Mesenchymal stem cell (in vitro differentiated cells and primary cell): ENCODE measurements around the gene PHKA1.

Source experiments
- DNase-seq: peaks from one replicate; pipeline ENCODE4 v3.0.0-alpha.2; 2013
- H2AFZ ChIP-seq: one replicate; pipeline ENCODE4 v1.6.1; 2013; ENCODE audit warnings: low read depth, mild to moderate bottlenecking, control low read depth, inconsistent platforms, low read length, moderate library complexity
- H2AK5ac ChIP-seq: 2 replicates; pipeline ENCODE4 v1.6.1; 2013; ENCODE audit warnings: low read length, moderate library complexity, mild to moderate bottlenecking, inconsistent platforms; ENCODE audit not compliant: severe bottlenecking
- H2BK120ac ChIP-seq: one replicate; pipeline ENCODE4 v1.6.1; 2013; ENCODE audit warnings: low read depth, mild to moderate bottlenecking, inconsistent platforms, low read length, moderate library complexity
- H2BK12ac ChIP-seq, 2 experiments: one replicate each; pipeline ENCODE4 v1.6.1; 2013; ENCODE audit warnings: inconsistent platforms in 2 of 2, low read length in 2 of 2, mild to moderate bottlenecking in 2 of 2, moderate library complexity in 2 of 2, control low read depth in 1 of 2
- H2BK15ac ChIP-seq: one replicate; pipeline ENCODE4 v1.6.1; 2013; ENCODE audit warnings: mild to moderate bottlenecking, low read depth, inconsistent platforms; ENCODE audit not compliant: poor library complexity, severe bottlenecking
- H2BK5ac ChIP-seq: 2 replicates; pipeline ENCODE4 v1.6.1; 2013; ENCODE audit warnings: low read depth, mild to moderate bottlenecking, low read length, control low read depth, inconsistent platforms; ENCODE audit not compliant: poor library complexity, severe bottlenecking
- H3K14ac ChIP-seq, 2 experiments: one replicate each; pipeline ENCODE4 v1.6.1; 2013; ENCODE audit warnings: inconsistent platforms in 2 of 2, low read length in 2 of 2, control low read depth in 1 of 2, mild to moderate bottlenecking in 1 of 2, moderate library complexity in 1 of 2
- H3K18ac ChIP-seq, 2 experiments: one replicate each; pipeline ENCODE4 v1.6.1; 2013; ENCODE audit warnings: inconsistent platforms in 2 of 2, low read length in 2 of 2, control low read depth in 1 of 2, low read depth in 1 of 2, mild to moderate bottlenecking in 1 of 2
- H3K23ac ChIP-seq, 2 experiments: one replicate each; pipeline ENCODE4 v1.6.1; 2013; ENCODE audit warnings: inconsistent platforms in 2 of 2, low read length in 2 of 2, mild to moderate bottlenecking in 2 of 2, moderate library complexity in 2 of 2, control low read depth in 1 of 2
- H3K27ac ChIP-seq: 2 replicates; pipeline ENCODE4 v1.5.1; 2013; ENCODE audit warnings: mild to moderate bottlenecking, moderate library complexity, low read length, control low read depth, inconsistent platforms; ENCODE audit not compliant: poor library complexity, severe bottlenecking
- H3K27me3 ChIP-seq, 2 experiments: 2 replicates each; pipeline versions ENCODE4 v1.6.1 to v1.7.0; 2013; ENCODE audit warnings: low read length in 2 of 2, mild to moderate bottlenecking in 2 of 2, moderate library complexity in 2 of 2, control low read depth in 1 of 2, inconsistent platforms in 1 of 2; ENCODE audit not compliant: control insufficient read depth in 1 of 2, insufficient read depth in 1 of 2
- H3K36me3 ChIP-seq, 2 experiments: 2 replicates each; pipeline versions ENCODE4 v1.6.1 to v1.7.0; 2013; ENCODE audit warnings: low read length in 2 of 2, control low read depth in 1 of 2, inconsistent platforms in 1 of 2, low read depth in 1 of 2, mild to moderate bottlenecking in 1 of 2; ENCODE audit not compliant: insufficient read depth in 2 of 2, control insufficient read depth in 1 of 2
- H3K4ac ChIP-seq, 2 experiments: one replicate each; pipeline ENCODE4 v1.6.1; 2013; ENCODE audit warnings: inconsistent platforms in 2 of 2, low read length in 2 of 2, mild to moderate bottlenecking in 2 of 2, moderate library complexity in 2 of 2, control low read depth in 1 of 2, low read depth in 1 of 2
- H3K4me1 ChIP-seq: 2 replicates; pipeline ENCODE4 v1.6.1; 2013; ENCODE audit warnings: low read depth, low read length, control low read depth; ENCODE audit not compliant: control insufficient read depth, insufficient read depth
- H3K4me2 ChIP-seq: 2 replicates; pipeline ENCODE4 v1.6.1; 2013; ENCODE audit warnings: low read length, mild to moderate bottlenecking, inconsistent platforms; ENCODE audit not compliant: poor library complexity, severe bottlenecking
- H3K4me3 ChIP-seq, 2 experiments: 2 replicates each; pipeline versions ENCODE4 v1.5.1 to v1.7.0; 2013; ENCODE audit warnings: low read length in 2 of 2, mild to moderate bottlenecking in 2 of 2, control low read depth in 1 of 2, low read depth in 1 of 2; ENCODE audit not compliant: insufficient read depth in 1 of 2
- H3K79me1 ChIP-seq: replicated peaks from 2 replicates; pipeline ENCODE4 v1.6.1; 2013; ENCODE audit warnings: mild to moderate bottlenecking, control low read depth, low read length, inconsistent platforms; ENCODE audit not compliant: poor library complexity, severe bottlenecking
- H3K9ac ChIP-seq: 2 replicates; pipeline ENCODE4 v1.7.0; 2013; ENCODE audit warnings: mild to moderate bottlenecking, low read length, moderate library complexity
- H3K9me3 ChIP-seq: 2 replicates; pipeline ENCODE4 v1.7.0; 2013; ENCODE audit warnings: mild to moderate bottlenecking, low read length; ENCODE audit not compliant: control insufficient read depth
- H4K8ac ChIP-seq: one replicate; pipeline ENCODE4 v1.6.1; 2013; ENCODE audit warnings: inconsistent platforms, mild to moderate bottlenecking, low read length, moderate library complexity
- H4K91ac ChIP-seq: one replicate; pipeline ENCODE4 v1.6.1; 2013; ENCODE audit warnings: mild to moderate bottlenecking, low read length, inconsistent platforms
- WGBS: methylation state at CpG from one replicate; pipeline ENCODE4 v1.1.7; 2013; ENCODE audit warnings: mixed read lengths; 5-methylcytosine and 5-hydroxymethylcytosine counted together

Gene PHKA1

DNA sequence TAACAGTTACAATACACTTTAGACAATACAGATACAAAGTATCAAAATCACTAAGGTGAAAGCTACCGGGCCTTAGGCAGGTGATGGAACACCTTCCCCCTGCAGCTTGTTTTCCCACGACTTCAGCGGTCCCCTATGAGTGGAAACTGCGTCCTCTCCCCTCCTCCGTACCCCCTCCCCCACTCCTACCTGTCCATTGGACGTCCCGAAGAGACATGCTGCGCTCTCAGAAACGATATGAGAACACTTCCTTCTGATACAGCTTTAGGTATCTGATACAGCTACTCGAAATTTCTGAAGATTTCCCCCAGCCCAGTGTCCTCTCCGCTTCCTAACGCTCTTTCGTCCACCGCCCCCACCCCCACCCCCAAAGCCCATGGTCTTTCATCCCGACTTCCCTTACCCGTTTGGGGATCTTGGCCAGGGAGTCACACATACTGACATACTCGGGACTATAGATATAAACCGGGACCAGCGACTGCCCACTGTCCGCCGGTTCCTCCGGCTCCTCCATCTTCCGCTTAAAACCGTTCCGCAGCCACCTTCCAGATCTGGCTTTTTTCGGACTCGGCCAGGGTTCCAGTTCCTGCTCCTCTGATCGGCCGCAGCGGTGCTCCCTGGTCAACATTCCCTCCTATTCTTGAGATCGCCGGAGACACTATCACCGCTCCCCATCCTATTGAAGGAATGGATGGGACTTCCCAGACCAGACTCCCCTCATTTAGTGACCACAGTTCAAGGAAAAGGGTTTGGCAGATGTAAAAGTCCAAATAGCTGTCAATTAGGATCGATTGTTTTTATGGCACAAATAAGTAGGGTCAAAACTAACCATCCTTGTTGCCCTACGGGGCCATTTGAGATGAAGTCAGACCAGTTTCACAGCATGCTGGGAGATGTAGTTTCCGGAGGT, 141.6 kb downstream of the PHKA1 start, which contains the start of gene HDAC8:
TSS of gene HDAC8 (minus strand) at position 596 of the 910 bp plus-strand sequence. CDS start at position 514, 82 bp downstream.
- no peak within 1 kb of the TSS for H2AK5ac ChIP-seq
- no peak within 1 kb of the TSS for H2BK12ac ChIP-seq
- no peaks in the 10 kb centered on the region for H3K4me1 ChIP-seq
- no peaks in the 10 kb centered on the region for H3K9me3 ChIP-seq
- H3K4ac ChIP-seq: peak within 1 kb of the TSS in 1 of 2 experiments; percentile 11
- H3K27me3 ChIP-seq: peaks cover 0 to 17% of the 10 kb centered on the region in 2 experiments
- H2BK5ac ChIP-seq: peak within 1 kb of the TSS; percentile 14
- WGBS: under 1% methylated on average over 33 of the region's 36 CpGs
- H3K27ac ChIP-seq: peak within 1 kb of the TSS; percentile 63
- H3K36me3 ChIP-seq: peaks cover 0 to 11% of the 10 kb centered on the region in 2 experiments
- no peak within 1 kb of the TSS for H3K14ac ChIP-seq
- H2AFZ ChIP-seq: no peak within 1 kb of the TSS
- peak within 1 kb of the TSS; percentile 50 for H3K4me2 ChIP-seq
- no peak within 1 kb of the TSS for H4K91ac ChIP-seq
- no peak within 1 kb of the TSS for H2BK15ac ChIP-seq
- H3K23ac ChIP-seq: no peak within 1 kb of the TSS
- H3K18ac ChIP-seq: peak within 1 kb of the TSS; percentile 64 to 75
- no peak within 1 kb of the TSS for H2BK120ac ChIP-seq
- H3K9ac ChIP-seq: peak within 1 kb of the TSS; percentile 90
- H4K8ac ChIP-seq: peak within 1 kb of the TSS; percentile 80
- peak; percentile 85 for DNase-seq
- peak within 1 kb of the TSS; percentile 69 to 78 for H3K4me3 ChIP-seq
- peaks cover 2% of the 10 kb centered on the region for H3K79me1 ChIP-seq

DNA sequence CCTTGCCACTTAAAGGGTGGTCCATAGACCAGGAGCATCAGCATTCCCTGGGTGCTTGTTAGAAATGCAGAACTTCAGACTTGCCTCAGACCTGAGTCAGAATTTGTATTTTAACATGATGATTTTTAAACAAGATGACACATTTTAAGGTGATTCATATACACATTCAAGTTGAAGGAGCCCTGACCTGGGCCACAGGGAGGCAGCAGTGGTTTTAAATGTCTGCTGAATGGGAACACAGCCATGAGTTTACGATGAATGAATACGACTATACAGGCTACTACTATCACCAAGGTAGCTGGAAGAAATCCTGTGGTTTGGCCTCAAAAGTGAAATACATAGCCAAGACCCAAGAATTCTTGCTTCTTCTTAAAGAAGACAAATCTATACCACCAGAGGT, 144.3 kb downstream of the PHKA1 start:
- Histone ChIP-seq H4K91ac (no peak overlapping the region), H2BK12ac (no peak overlapping the region), H3K4me2 (no peak overlapping the region), H2BK120ac (no peak overlapping the region), H3K27ac (no peak overlapping the region), H3K9ac (no peak overlapping the region), H3K14ac (no peak overlapping the region), H2BK5ac (no peak overlapping the region), H2AFZ (no peak overlapping the region), H3K4me1 (no peaks in the 10 kb centered on the region), H3K23ac (no peak overlapping the region), H3K9me3 (no peaks in the 10 kb centered on the region), H3K27me3 (peaks cover 0 to 14% of the 10 kb centered on the region in 2 experiments), H3K4me3 (no peak overlapping the region), H2AK5ac (no peak overlapping the region), H3K36me3 (peaks cover 5 to 36% of the 10 kb centered on the region in 2 experiments), H2BK15ac (no peak overlapping the region), H3K18ac (no peak overlapping the region), H3K4ac (no peak overlapping the region), H3K79me1 (peaks cover 2% of the 10 kb centered on the region), H4K8ac (no peak overlapping the region)
- DNase-seq: peak; percentile 8
- WGBS: 88% methylated on average over 2 of the region's 2 CpGs

DNA sequence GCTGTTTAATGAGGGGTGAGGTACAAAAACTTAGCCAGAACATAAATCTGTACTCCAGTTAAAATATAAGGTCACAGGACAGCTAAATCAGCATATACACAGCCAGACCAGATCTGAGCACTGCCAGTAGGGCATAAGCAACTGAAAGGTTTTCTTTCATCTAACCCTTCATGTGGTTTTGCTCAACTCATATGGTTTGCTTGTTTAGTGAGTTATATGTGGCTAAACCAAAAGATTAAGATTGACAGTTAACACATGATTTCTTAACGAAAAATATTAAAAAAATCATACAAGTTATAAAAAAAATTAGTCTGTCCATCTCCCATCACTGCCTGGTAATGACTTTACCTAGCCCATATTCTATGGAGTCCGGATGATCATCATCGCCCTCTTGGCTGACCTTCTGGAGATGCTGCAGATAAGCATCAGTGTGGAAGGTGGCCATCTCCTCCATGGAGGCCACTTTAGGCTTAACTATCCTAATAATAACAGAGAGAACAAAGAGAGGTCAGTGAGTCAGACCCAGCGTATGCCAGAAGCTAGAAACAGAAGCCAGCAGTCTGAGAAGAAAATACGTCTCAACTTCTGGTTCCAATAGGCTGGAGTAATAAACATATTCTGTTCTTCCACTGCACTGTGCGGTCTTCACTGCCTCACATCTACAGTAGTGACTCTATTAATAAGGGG, 145.6 kb downstream of the PHKA1 start:
- no peak overlapping the region for H2BK15ac ChIP-seq
- H2BK12ac ChIP-seq: no peak overlapping the region
- no peak overlapping the region for H3K18ac ChIP-seq
- H3K23ac ChIP-seq: no peak overlapping the region
- H2BK120ac ChIP-seq: no peak overlapping the region
- no peaks in the 10 kb centered on the region for H3K4me1 ChIP-seq
- peaks cover 0 to 14% of the 10 kb centered on the region in 2 experiments for H3K27me3 ChIP-seq
- peaks cover 5 to 36% of the 10 kb centered on the region in 2 experiments for H3K36me3 ChIP-seq
- H4K91ac ChIP-seq: no peak overlapping the region
- no peak overlapping the region for H3K9ac ChIP-seq
- H4K8ac ChIP-seq: no peak overlapping the region
- H3K4me2 ChIP-seq: no peak overlapping the region
- no peak overlapping the region for H2AFZ ChIP-seq
- H3K9me3 ChIP-seq: no peaks in the 10 kb centered on the region
- 92% methylated on average over 2 of the region's 6 CpGs for WGBS
- H3K4ac ChIP-seq: no peak overlapping the region
- H3K4me3 ChIP-seq: no peak overlapping the region
- peaks cover 2% of the 10 kb centered on the region for H3K79me1 ChIP-seq
- H2BK5ac ChIP-seq: no peak overlapping the region
- no peak overlapping the region for H3K14ac ChIP-seq
- DNase-seq: no peak
- H2AK5ac ChIP-seq: no peak overlapping the region
- H3K27ac ChIP-seq: no peak overlapping the region

DNA sequence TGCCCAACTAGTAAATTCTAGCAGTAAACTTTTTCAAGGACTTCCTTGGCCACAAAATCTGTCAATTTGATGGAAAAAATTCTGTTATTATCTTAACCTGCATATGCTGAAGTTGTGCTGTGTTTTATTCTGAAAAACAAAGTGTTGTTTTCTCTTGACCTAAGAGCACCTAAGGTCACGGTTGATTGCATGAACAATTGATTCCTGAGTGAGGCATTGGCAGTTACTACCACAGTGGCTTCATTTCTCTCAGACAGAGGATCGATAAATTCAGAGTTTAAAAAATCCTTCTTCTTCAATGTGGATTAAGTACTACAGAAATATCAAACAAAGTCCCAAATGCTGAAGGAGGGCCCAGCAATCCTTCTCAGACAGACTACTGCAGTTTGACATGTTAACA, 147.7 kb downstream of the PHKA1 start:
- H3K36me3 ChIP-seq: peaks cover 8 to 36% of the 10 kb centered on the region in 2 experiments
- H2BK15ac ChIP-seq: no peak overlapping the region
- no peak overlapping the region for H3K23ac ChIP-seq
- no peaks in the 10 kb centered on the region for H3K4me1 ChIP-seq
- H3K9ac ChIP-seq: no peak overlapping the region
- 100% methylated on average over 2 of the region's 2 CpGs for WGBS
- H3K27me3 ChIP-seq: peaks cover 0 to 14% of the 10 kb centered on the region in 2 experiments
- H2AK5ac ChIP-seq: no peak overlapping the region
- H2BK12ac ChIP-seq: no peak overlapping the region
- H3K14ac ChIP-seq: no peak overlapping the region
- H3K18ac ChIP-seq: no peak overlapping the region
- no peak overlapping the region for H2BK5ac ChIP-seq
- H3K4me2 ChIP-seq: no peak overlapping the region
- H2AFZ ChIP-seq: no peak overlapping the region
- no peak overlapping the region for H2BK120ac ChIP-seq
- H3K4me3 ChIP-seq: no peak overlapping the region
- H4K91ac ChIP-seq: no peak overlapping the region
- no peak overlapping the region for H3K27ac ChIP-seq
- peaks cover 3% of the 10 kb centered on the region for H3K79me1 ChIP-seq
- no peaks in the 10 kb centered on the region for H3K9me3 ChIP-seq
- H4K8ac ChIP-seq: no peak overlapping the region
- DNase-seq: no peak
- H3K4ac ChIP-seq: no peak overlapping the region
